HL-60 (cell line): ENCODE measurements around the gene PGAP6.
"Not testable (repeated sequence)": the region's sequence is repeated elsewhere in the genome, so short reads cannot be mapped to it uniquely, and the experiment has no call there.

Experiments used
- DNase-seq, 2 experiments: peaks; one replicate each; pipeline ENCODE4 v3.0.0-alpha.2; 2010 to 2020; ENCODE audit warnings: low read depth in 1 of 2, low spot score in 1 of 2
- H3K27ac ChIP-seq: fragments of 250-450 bp; sonication (Bioruptor Pico); replicated peaks from 2 replicates; pipeline ENCODE4 v1.5.1; 2020; ENCODE audit warnings: mild to moderate bottlenecking, moderate library complexity
- H3K27me3 ChIP-seq: fragments of 250-450 bp; sonication (Bioruptor Pico); 2 replicates; pipeline ENCODE4 v1.5.1; 2021; ENCODE audit warnings: mild to moderate bottlenecking, moderate library complexity; ENCODE audit not compliant: insufficient read depth, poor library complexity, severe bottlenecking
- H3K4me3 ChIP-seq: replicated peaks from 2 replicates; pipeline ENCODE4 v1.5.1; 2011; ENCODE audit warnings: mild to moderate bottlenecking, control low read depth, low read length; ENCODE audit not compliant: insufficient read depth
- CTCF ChIP-seq: IDR thresholded peaks from one replicate; pipeline ENCODE4 v1.5.1; 2011; ENCODE audit warnings: low read length, control low read depth, inconsistent platforms; ENCODE audit not compliant: insufficient read depth
- GABPA ChIP-seq: IDR thresholded peaks from 2 replicates; pipeline ENCODE4 v1.6.1; 2012; ENCODE audit warnings: low read depth
- POLR2AphosphoS5 ChIP-seq: IDR thresholded peaks from 2 replicates; pipeline ENCODE4 v1.6.1; 2012; ENCODE audit warnings: low read depth
- REST ChIP-seq: IDR thresholded peaks from 2 replicates; pipeline ENCODE4 v1.6.1; 2012; ENCODE audit warnings: low read depth; ENCODE audit not compliant: insufficient replicate concordance
- SPI1 ChIP-seq: IDR thresholded peaks from 2 replicates; pipeline ENCODE4 v1.6.1; 2012; ENCODE audit warnings: low read depth, mild to moderate bottlenecking, borderline replicate concordance

Gene PGAP6

DNA sequence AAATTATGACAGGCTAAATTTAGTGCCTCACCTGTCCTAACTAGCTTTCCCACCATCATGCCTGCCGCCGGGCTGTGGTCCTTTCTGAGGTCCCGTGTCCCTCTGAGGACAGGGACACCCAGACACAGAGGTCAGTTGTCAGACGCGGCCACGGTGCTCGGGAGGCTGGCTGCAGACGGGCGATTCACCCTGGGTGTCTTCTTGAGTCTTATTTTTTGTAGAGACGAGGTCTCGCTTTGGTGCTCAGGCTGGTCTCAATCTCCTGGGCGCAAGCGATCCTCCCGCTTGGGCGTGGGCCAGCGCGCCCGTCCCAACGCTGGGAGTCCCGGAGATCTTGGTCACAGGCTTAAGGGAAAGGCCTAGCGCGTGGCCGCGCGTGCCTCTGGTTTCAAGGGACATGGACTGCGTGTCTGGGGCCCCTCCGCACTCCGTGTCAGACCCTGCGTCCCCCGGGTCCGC, 42.9 kb upstream of the PGAP6 start:
- Histone ChIP-seq H3K27me3 (peaks cover 11% of the 10 kb centered on the region), H3K27ac (no peak overlapping the region), H3K4me3 (peak overlapping the region; percentile 60)
- DNase-seq, result no peak
- TF ChIP-seq CTCF (no peak), REST (no peak), GABPA (no peak), SPI1 (no peak), POLR2AphosphoS5 (no peak)

DNA sequence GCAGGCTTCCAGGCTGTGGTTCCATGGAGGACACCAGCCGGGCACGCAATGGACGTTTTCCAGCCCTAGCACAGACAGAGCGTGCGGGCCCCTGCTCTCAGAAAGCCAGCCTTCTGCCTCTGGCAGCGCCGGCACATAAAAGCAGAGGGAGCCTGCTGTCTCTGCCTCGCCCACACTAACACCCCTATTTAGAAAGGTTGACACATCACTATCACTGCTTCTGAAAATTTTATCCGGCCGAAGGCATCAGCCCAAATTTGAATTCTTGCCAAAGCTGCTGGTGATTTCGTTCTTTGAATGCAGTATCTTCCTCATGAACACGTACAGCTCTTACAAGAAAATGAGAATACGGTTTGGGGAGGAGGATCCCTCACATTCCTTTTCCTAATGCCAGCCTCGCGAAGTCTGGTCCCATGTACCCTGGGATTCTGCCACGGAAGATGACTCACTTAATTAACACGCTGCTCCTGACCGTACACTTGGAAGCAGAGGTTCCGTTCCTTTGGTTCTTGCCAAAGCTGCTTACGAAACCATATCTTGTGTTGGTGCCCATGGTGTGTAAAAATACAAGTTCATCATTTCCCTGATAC, 42.4 kb upstream of the PGAP6 start:
- Histone ChIP-seq H3K27me3 (peaks cover 11% of the 10 kb centered on the region), H3K4me3 (no peak overlapping the region), H3K27ac (no peak overlapping the region)
- TF ChIP-seq GABPA (no peak), SPI1 (no peak), POLR2AphosphoS5 (no peak), CTCF (no peak), REST (no peak)
- peak; percentile 24 to 82 for DNase-seq

GRCh38 chr16:422179-422578, 40.4 kb upstream of the PGAP6 start:
- peaks cover 11% of the 10 kb centered on the region for H3K27me3 ChIP-seq
- not testable (repeated sequence) for H3K27ac ChIP-seq, H3K4me3 ChIP-seq, DNase-seq

GRCh38 chr16:415170-415498, 33.4 kb upstream of the PGAP6 start:
- DNase-seq, H3K27ac ChIP-seq, H3K27me3 ChIP-seq, H3K4me3 ChIP-seq: not testable (repeated sequence)

GRCh38 chr16:414395-415169, 32.8 kb upstream of the PGAP6 start:
- DNase-seq, result no peak
- no peak overlapping the region for H3K4me3 ChIP-seq
- H3K27me3 ChIP-seq, result no peaks in the 10 kb centered on the region
- no peak for TF ChIP-seq CTCF
- no peak for TF ChIP-seq SPI1
- no peak for TF ChIP-seq GABPA
- no peak overlapping the region for H3K27ac ChIP-seq
